Mesothelial cell of epicardium (in vitro differentiated cells): Measurements from ENCODE around the gene USH1C. TPM values are rescaled to one million over a fixed set of nuclear protein-coding genes. Genes with fewer than 3 reads are reported as not detected.

ENCODE experiments used
- DNase-seq, 2 experiments: peaks; one replicate each; pipeline ENCODE4 v3.0.0; 2021; ENCODE audit warnings: low spot score in 2 of 2; ENCODE audit not compliant: unreplicated experiment in 2 of 2
- H3K27ac Mint-ChIP-seq: 2 replicates; pipeline ENCODE4 v1.8.0; 2021; ENCODE audit warnings: mixed read lengths
- H3K27me3 Mint-ChIP-seq: 2 replicates; pipeline ENCODE4 v1.8.0; 2021; ENCODE audit warnings: low read depth, mixed read lengths
- H3K36me3 Mint-ChIP-seq: 2 replicates; pipeline ENCODE4 v1.8.0; 2021; ENCODE audit warnings: mixed read lengths
- H3K4me1 Mint-ChIP-seq: 2 replicates; pipeline ENCODE4 v1.8.0; 2021; ENCODE audit warnings: mixed read lengths
- H3K4me3 Mint-ChIP-seq: 2 replicates; pipeline ENCODE4 v1.8.0; 2021; ENCODE audit warnings: mild to moderate bottlenecking, moderate library complexity, mixed read lengths
- H3K9me3 Mint-ChIP-seq: 2 replicates; pipeline ENCODE4 v1.8.0; 2021; ENCODE audit warnings: mixed read lengths
- CTCF ChIP-seq: fragments of 200-600 bp; sonication (generic); IDR thresholded peaks from one replicate; pipeline ENCODE4 v1.5.0; 2021; ENCODE audit warnings: antibody characterized with exemption; ENCODE audit not compliant: unreplicated experiment
- total RNA-seq: library from RNA; stranded (reverse); gene quantifications from 3 replicates; pipeline ENCODE4 v1.2.1, GENCODE V29; 2021

The USH1C gene
- total RNA-seq, 1 donor from 2014 or later, result 0.54 TPM

DNA sequence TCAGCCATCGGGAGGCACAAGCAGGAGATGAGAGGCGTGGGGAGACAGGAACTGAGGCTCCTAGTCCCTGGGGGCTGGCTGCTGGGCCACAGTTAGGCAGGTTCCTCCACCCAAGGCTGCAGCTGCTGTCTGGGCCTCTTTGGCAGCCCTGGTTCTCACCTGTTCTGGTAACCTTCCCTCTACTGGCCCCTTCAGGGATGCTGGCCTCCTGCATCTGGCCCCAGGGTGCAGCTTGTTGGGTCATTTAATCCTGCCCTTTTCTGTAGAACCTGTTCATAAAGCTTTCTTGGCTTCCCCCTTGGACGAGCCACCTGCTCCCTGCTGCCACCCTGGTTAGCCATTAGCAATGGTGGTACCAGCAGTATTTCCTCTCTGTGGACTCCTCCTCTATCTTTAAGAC, 5.5 kb downstream of the USH1C start:
- no peak for DNase-seq
- Mint-ChIP-seq H3K36me3 (no peaks in the 10 kb centered on the region), H3K27me3 (peaks cover 60% of the 10 kb centered on the region), H3K4me3 (no peak overlapping the region), H3K4me1 (no peaks in the 10 kb centered on the region), H3K27ac (no peak overlapping the region), H3K9me3 (no peaks in the 10 kb centered on the region)
- TF ChIP-seq CTCF, result no peak

DNA sequence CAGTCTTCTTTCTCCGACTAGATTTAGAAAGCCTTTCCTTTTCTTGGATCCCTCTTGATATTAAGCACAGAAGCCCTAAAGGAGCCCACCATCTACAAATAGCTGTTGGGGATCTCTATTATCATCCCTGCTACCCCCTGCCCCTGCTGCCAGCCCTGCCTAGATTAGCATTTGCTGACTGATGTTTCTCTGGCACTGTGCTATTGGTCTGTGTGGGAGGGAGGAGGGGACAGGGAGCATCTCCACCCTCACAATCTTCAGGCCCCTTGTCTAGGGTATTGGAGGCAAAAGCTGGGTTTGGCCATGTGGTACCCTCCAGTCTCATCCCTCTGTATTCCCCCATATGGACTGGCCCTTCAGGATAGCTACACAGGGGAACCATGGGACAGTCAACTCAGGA, 6.2 kb downstream of the USH1C start:
- Mint-ChIP-seq H3K4me1 (no peaks in the 10 kb centered on the region), H3K27me3 (peaks cover 56% of the 10 kb centered on the region), H3K27ac (no peak overlapping the region), H3K9me3 (no peaks in the 10 kb centered on the region), H3K4me3 (no peak overlapping the region), H3K36me3 (no peaks in the 10 kb centered on the region)
- DNase-seq, result no peak
- no peak for TF ChIP-seq CTCF

DNA sequence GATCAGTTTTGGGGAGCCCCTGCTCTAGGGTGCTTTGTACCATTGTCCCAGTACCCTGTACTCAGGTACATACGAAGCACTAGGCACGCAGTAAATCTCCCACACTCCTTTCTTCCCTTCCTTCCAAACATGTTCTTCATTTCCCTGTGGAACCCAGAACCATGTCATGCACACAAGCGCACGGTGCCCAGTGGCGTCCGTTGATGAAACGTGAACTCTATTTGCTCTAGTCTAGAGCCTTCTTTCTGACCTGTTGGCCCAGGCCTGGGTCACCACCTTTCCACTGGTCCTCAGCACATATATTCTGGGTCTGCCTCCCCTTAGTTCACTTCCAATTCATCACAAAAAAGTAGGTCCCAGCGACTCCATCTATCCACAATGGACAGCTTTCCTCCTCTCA, 7.0 kb downstream of the USH1C start:
- Mint-ChIP-seq H3K27ac (no peak overlapping the region), H3K4me1 (no peaks in the 10 kb centered on the region), H3K9me3 (no peaks in the 10 kb centered on the region), H3K27me3 (peaks cover 55% of the 10 kb centered on the region), H3K4me3 (no peak overlapping the region), H3K36me3 (no peaks in the 10 kb centered on the region)
- TF ChIP-seq CTCF, result no peak
- DNase-seq, result no peak

DNA sequence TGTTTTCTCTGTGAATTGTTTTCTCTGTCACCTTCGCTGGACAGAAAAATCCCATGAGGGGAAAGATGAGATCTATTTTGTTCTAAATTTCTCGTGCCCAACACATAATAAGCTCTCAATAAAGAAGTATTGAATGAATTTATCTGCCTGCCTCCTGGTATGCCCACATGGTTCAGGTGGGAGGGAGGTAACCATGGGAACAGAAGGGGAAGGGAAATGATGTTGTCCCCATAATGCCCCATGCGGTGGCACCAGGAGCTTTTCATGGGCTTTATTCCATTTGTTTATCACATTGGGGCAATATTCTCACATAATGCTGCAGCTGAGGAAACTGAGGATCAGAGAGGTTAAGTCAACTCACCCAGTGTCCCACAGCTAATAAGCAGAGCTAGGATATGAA, 8.7 kb downstream of the USH1C start:
- Mint-ChIP-seq H3K27me3 (peaks cover 52% of the 10 kb centered on the region), H3K27ac (no peak overlapping the region), H3K4me1 (no peaks in the 10 kb centered on the region), H3K4me3 (no peak overlapping the region), H3K9me3 (no peaks in the 10 kb centered on the region), H3K36me3 (no peaks in the 10 kb centered on the region)
- no peak for TF ChIP-seq CTCF
- no peak for DNase-seq

DNA sequence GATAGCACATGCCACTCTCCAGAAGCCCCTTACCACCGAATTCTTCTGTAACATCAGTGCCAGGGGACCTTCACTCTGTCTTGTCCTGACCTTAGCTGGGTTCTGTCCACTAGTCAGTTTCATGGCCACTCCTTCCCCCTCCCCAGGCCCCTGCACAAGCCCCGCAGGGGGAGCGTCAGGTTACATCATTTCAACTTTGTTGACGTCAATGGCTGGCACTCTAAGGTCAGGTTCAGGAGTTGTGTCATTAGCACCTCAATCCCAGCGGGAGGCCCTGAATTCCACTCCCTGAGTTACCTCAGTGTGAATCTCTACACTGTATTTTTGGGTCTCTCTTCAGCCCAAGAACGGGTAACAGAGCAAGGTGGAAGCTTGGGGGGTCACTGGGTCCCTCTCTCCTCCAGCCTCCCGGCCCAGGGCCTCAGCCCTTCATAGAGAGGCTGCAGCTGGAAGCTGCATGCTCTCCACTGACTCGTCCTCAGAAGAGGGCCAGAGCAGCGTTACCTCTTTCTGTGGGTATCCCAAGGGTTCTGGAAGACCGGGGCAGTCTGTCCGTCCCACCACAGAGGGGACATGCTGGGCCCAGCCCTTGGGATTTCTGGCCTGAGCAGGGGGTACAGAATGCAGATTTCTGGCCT, 10.3 kb downstream of the USH1C start:
- H3K9me3 Mint-ChIP-seq, result no peaks in the 10 kb centered on the region
- no peak overlapping the region for H3K4me3 Mint-ChIP-seq
- H3K27ac Mint-ChIP-seq, result no peak overlapping the region
- no peak for DNase-seq
- H3K4me1 Mint-ChIP-seq, result no peaks in the 10 kb centered on the region
- peaks cover 63% of the 10 kb centered on the region for H3K27me3 Mint-ChIP-seq
- no peaks in the 10 kb centered on the region for H3K36me3 Mint-ChIP-seq
- TF ChIP-seq CTCF, result no peak

DNA sequence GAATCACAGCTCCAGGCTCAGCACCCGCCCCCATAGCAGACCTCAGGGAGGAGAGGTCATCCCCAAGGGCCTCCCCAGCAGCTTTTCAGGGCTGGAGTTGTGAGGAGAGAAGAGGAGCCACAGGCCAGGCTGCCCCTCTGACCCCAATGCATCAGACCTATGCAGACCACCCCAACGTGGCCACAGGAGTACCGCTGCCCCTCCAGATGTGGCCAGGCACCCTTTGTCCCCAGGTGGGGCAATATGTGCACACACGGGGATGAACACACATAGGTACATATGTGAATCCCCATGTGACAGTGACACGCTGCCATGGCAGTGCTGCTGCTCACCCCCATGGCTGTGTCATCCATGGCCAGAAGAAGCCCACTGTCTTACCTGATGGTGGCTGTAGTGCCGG, 10.9 kb downstream of the USH1C start:
- no peaks in the 10 kb centered on the region for H3K9me3 Mint-ChIP-seq
- H3K27ac Mint-ChIP-seq, result no peak overlapping the region
- no peaks in the 10 kb centered on the region for H3K4me1 Mint-ChIP-seq
- no peak for DNase-seq
- peaks cover 65% of the 10 kb centered on the region for H3K27me3 Mint-ChIP-seq
- no peak for TF ChIP-seq CTCF
- no peak overlapping the region for H3K4me3 Mint-ChIP-seq
- H3K36me3 Mint-ChIP-seq, result no peaks in the 10 kb centered on the region
